ENCODE measurements around the gene FLNC.

DNA sequence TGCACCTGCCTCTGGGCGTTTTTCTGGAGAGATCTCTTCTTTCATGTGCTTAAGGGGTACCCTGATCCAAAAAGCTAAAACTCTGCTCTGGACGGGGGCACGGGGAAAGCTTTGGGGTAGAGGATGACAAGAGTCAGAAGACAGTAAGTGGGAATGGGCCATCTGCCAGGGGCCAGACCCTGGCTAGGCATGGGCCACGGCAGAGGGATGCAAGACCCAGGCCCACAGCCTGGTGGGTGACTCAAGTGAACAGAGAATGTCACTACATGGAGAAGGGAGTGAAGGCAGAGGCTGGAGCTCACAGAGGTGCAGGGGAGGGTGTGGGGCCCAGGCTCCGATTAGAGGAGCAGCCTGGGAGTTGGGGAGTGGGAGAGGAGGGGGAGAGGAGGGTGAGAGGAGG, 15.3 kb downstream of the FLNC start:
- TF ChIP-seq POLR2A (IDR thresholded peaks at IDR 0.05): no peak
- no peak for TF ChIP-seq CTCF (IDR thresholded peaks at IDR 0.05)

Data from suprapubic skin (tissue), 3 donors.